Limb (tissue), 2 donors: ENCODE results near the gene MCM5.
"Not testable (repeated sequence)": the region's sequence is repeated elsewhere in the genome, so short reads cannot be mapped to it uniquely, and the experiment has no call there.

Source experiments
- DNase-seq, 2 donors: peaks; one replicate each; pipeline ENCODE4 v3.0.0-alpha.2; 2016; ENCODE audit errors: extremely low spot score in 2 of 2

MCM5 gene

DNA sequence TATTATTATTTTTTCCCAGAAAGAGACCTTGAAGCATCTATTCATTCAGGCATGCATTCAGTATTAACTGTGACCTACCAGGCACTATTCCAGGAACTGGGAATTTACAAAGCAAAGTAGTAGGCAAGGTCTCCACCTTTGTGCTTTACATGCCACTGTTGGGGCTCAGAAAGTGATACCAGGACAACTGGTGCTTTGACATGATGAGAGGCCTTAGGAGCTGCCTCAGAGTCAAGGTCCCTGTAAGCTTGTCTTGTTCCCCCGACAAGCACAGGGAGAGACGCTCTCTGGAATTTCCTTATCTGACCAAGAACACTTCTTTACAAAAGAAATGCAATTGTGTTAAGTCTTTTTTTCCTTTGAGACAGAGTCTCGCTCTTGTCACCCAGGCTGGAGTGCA is 21.3 kb upstream of the MCM5 start:
- no peak for DNase-seq

DNA sequence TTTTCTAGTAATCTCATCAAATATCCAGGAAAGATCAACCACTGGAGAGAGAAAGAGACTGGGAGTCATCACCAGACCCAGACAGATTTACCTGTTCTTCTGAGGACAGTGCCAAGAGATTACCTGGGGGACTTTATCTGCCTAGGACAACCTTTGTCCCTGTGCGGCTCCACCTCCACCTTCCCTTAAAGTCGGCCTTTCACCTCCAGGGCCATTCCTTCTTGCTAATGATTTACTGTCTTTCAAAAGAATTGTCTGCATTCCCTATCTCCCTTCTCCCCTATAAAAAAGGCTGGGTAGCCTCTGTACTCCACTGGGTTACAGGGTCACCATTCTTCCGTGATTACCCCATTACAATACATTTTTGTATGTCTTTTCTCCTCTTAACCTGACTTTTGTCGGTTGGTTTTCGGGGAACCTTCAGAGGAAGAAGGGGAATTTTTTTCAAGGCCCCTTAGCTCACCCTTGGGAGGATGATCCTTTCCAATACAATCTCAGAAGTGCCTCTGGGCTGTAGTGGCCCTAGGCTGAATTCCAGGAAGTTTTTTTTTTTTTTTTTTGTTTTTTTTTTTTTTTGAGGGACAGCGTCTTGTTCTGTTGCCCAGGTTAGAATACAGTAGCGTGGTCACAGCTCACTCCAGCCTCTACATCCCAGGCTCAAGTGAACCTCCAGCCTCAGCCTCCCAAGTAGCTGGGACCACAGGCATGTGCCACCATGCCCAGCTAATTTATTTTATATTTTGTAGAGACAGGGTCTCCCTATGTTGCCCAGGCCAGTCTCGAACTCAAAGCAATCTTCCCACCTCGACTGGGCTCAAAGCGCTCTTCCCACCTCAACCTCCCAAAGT is 20.6 kb upstream of the MCM5 start:
- DNase-seq = no peak

DNA sequence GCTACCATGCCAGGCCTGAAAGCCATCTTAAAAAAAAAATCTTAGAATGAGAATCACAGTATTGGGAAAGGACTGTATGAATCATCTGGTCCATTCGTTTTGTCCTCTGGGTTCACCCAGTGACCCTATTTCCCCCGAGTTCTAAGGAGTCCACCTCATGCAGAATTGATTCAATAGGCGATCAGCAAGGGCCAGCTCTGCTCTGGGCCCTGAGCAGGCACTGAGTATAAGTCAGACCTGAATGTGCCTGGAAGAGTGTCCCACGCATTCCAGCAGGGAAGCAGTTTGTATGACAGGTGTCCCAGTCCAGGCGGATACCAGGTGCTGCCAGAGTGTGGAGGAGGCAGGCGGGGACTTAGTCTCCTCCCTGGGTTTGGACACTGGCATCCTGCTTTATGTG is 19.9 kb upstream of the MCM5 start:
- no peak for DNase-seq

DNA sequence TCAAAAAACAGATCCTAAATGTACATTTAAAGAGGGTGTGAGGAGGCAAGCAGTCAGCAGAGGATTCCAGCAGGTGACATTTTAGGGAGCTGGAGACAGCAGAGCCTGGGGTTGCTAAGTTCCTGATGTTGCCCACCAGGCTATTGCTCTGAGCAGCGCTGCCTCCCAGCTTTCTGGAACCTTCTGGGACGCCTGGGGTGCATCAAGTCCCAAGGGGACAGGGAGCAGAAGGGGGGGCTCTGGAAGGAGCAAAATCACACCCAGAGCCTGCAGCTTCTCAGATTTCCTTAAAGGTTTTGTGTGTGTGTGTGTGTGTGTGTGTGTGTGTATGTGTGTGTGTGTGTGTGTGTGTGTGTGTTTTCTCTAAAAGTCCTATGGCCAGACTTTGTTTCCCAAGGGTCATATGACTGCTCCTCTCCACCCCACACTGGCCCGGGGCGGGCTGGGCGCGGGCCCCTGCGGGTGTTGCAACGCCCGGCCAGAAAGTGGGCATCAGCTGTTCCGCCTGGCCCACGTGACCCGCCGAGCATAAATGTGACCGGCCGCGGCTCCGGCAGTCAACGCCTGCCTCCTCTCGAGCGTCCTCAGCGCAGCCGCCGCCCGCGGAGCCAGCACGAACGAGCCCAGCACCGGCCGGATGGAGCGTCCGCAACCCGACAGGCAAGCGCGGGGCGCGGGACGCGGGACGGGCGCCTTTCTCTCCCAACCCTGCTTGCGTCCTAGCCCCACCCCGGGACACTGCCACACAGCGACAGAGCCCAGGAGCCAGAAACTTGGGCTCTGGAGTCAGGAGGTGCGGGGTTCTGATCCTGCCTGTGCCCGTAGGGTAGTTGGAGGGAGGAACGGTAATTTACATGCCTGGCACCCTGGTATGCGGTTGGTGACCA is 19.2 kb upstream of the MCM5 start, which contains the start of gene HMOX1:
Gene HMOX1 (plus strand): TSS at position 560 of the 887 bp plus-strand sequence. CDS start 78 bp downstream, at position 638.
- peak; percentile 73 to 86 for DNase-seq

DNA sequence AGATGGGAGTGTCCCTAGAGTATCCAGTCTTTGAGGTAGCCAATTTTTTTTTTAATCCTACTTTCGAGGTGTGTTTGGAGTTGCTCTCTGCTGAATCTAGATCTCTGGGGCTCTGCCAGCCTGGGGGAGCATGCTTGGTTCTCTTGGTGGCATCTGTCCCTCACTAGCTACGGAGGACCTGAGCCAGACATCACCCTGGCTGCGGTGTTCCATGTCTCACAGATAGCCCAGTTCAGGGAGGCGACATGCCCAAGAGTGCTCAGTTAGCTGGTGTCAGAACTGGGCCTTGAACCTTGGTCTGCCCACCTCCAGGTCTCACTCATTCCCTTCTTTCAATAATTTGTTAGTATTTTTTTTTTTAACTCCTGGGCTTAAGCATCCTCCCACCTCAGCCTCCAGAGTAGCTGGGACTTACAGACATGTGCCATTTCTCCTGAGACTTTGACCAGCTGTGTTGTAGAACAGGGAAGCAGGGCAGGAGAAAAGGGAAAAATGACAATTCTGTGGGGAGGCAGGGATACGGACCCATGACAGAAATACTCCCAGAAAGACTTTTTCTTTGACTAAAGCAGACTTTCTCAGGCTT is 18.4 kb upstream of the MCM5 start:
- DNase-seq = no peak

DNA sequence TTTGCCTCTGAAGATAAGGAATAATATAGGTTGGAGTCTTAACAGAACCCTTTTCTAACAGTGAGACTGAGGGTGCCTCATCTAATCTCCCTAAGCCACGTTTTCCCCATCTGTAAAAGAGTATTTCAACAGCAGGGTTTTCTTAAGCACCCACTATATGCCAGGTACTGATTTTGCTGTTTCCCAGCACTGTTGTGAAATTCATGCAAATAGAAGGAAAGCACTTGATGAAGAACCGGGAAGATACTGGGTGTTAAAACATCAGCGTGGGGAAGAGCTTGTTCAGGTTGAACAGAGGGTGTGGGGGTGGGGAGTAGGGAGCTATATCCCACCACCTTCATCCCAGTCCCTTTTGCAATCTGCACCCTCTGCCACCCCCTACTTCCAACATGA is 16.3 kb upstream of the MCM5 start:
- no peak for DNase-seq

DNA sequence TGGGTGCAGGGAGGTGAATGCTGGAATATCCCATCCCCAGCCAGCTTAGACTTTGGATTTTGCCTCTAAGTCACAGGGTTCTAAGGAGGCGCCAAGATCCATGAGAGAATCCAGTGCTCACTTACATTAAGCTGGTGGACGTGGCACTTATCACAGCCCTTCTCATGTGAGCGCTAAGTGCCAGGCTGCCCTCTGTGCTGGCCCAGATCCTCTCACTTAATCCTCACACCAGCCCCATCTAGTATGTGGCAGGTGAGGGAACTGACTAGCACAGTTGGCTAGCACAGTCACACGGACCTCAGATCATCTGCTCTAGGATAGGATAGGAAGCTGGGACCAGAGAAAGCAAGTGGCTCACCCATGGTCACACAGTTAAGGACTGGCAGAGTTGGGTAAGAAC is 15.4 kb upstream of the MCM5 start:
- DNase-seq = no peak

DNA sequence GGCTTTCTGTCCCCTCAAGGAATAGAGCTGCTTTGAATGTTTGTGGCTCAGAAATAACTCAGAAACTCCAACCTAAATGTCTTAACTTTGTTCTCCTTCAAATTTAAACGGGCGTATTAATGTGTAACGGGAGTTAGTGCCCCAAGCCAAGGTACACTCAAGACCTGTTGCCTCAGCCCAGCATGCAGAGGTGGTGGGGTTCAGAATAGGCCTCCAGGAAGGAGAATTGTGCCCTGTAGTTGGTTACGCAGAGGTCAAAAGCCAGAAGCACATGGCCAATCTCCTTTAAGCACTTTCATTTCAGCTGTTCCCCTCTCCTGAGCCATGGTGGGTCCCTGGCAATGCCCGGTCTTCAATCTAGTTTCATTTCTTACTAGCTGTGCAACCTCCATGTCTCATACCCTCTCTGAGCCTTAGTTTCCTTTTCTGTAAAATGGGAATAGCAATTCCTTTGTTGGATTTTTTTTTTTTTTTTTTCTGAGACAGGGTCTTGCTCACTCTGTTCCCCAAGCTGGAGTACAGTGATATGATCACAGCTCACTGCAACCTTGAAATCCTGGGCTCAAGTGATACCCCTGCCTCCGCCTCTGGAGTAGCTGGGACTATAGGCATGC is 14.9 kb upstream of the MCM5 start:
- no peak for DNase-seq

DNA sequence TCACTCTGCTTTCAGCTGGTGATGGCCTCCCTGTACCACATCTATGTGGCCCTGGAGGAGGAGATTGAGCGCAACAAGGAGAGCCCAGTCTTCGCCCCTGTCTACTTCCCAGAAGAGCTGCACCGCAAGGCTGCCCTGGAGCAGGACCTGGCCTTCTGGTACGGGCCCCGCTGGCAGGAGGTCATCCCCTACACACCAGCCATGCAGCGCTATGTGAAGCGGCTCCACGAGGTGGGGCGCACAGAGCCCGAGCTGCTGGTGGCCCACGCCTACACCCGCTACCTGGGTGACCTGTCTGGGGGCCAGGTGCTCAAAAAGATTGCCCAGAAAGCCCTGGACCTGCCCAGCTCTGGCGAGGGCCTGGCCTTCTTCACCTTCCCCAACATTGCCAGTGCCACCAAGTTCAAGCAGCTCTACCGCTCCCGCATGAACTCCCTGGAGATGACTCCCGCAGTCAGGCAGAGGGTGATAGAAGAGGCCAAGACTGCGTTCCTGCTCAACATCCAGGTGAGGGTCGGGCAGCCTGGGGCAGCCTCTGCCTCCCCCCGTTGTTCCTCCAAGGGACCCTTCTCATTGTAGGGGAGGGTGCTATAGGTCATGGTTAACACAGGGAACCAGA is 13.2 kb upstream of the MCM5 start:
- DNase-seq = no peak

DNA sequence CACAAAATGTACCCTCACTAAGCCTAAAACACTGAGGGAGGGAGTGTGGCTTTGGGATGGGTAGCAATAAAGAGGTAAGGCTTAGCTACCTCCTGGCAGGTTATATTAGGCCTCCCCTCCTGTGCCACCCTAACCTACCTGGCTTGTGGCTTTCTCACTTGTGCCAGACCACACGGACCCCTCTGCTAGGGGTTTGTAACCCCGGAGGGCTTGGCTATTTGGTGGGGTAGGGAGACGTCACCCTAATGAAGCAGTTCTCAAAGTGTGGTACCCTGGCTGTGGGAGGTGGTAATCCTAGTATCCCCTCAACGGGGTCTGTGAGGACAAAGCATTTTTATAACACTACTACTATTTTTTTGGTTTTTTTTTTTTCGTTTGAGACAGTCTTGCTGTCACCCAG is 9.0 kb upstream of the MCM5 start:
- no peak for DNase-seq

DNA sequence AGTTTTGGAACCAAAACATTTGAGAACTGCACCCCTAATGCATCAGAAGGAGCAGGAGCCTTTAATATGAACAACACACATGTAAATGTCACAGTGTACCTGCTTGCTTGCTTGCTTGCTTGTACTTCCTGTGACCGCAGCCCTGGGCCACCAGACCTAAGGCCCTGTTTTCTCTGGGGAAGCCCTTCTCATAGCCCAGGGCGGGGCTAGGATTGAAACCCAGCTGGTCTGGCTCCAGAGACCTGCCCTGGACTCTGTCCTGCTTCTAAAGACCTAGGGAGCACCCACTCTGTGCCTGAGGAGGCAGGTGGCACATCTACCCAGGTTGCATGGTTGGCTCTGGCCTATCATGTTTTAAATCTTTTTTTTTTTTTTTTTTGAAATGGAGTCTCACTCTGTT is 7.6 kb upstream of the MCM5 start:
- no peak for DNase-seq

DNA sequence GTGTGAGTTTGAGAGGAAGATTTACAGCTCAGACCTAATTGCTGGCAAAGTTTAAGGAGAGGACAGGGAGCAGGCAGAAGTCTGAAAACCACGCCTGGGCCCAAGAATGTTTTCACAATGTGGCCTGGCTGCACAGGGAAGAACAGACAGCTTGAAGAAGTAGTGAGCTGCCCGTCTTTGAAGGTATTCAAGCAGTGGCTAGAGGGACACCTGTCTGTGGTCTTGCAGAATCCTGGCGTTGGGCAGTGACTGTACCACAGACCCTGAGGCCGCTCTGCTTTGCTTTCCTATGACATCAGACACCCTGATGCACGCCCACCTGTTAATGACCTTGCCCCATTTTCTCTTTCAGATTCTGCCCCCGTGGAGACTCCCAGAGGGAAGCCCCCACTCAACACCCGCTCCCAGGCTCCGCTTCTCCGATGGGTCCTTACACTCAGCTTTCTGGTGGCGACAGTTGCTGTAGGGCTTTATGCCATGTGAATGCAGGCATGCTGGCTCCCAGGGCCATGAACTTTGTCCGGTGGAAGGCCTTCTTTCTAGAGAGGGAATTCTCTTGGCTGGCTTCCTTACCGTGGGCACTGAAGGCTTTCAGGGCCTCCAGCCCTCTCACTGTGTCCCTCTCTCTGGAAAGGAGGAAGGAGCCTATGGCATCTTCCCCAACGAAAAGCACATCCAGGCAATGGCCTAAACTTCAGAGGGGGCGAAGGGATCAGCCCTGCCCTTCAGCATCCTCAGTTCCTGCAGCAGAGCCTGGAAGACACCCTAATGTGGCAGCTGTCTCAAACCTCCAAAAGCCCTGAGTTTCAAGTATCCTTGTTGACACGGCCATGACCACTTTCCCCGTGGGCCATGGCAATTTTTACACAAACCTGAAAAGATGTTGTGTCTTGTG is 6.6 kb upstream of the MCM5 start:
- DNase-seq = no peak

DNA sequence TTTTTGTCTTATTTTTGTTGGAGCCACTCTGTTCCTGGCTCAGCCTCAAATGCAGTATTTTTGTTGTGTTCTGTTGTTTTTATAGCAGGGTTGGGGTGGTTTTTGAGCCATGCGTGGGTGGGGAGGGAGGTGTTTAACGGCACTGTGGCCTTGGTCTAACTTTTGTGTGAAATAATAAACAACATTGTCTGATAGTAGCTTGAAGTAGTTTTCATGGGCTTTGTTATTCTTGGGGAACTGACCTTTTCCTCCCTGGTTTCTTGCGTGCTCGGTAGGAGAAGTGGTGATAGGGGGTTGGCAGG is 6.0 kb upstream of the MCM5 start:
- DNase-seq = no peak

DNA sequence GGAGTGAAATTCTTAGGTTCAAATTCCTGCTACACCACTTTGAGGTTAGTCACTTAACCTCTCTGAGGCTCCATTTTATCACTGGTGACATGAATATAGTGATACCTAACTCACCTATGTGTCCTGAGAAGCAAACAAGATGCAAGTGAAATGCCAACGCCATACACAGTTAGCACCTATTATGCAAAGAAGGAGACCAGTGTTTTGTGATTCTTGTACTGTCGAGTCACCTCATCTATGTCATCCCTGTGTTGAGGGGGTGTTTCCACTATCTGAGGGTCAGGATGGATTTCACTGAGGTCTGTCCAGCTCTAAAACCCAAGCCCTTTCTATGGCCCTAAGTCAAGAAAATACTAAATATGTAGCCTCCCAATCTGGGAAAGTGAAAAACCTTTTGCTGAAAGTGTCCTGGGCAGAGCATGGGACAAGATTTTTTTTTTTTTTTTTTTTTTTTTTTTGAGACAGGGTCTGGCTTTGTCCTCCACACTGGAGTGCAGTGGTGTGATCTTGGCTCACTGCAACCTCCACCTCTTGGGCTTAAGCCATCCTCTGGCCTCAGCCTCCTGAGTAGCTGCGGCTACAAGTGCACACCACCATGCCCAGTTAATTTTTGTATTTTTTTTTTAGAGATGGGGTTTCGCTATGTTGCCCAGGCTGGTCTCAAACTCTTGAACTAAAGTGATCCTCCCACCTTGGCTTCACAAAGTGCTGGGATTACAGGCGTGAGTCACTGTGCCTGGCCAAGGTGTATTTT is 5.0 kb upstream of the MCM5 start:
- no peak for DNase-seq

DNA sequence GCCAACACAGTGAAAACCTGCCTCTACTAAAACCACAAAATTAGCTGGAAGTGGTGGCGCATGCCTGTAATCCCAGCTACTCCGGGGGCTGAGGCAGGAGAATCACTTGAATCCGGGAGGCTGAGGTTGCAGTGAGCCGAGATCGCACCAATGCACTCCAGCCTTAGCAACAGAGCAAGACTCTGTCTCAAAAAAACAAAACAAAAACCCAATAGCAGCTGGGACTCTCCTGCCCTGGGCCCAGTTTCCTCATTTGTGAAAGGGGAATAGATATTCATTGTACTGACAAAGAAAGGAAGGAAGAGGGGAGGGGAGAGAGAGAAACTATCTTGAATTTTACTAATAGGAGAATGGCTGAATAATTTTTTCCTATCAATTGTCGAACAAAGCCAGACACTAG is 3.3 kb upstream of the MCM5 start:
- not testable (repeated sequence) for DNase-seq

DNA sequence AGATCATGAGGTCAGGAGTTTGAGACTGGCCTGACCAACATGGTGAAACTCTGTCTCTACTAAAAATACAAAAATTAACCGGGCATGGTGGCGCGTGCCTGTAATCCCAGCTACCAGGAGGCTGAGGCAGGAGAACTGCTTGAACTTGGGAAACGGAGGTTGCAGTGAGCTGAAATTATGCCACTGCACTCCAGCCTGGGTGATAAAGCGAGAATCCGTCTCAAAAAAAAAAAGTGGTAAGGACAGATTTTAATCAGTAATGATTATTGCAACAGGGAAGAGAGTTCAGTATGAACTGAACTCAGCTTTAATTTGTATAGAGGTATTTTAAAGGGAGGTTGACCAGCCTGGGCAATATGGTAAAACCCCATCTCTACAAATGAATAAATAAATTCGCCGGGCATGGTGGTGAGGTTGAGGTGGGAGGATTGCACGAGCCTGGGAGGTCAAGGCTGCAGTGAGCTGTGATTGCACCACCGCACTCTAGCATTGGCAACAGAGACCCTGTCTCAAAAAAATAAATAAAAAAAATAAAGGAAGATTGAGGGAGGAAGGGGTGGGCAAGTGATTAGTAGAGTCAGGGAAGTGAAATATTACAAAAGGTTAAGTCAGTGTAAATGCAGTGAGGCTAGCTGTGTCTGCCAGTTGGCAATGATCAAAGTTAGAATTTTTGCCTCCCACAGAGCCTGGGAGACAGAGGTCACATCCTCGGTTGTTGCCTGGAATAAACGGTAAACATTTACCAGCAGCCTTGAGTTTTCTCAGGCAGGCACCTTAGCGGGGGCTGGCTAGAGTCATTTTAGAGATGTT is 2.6 kb upstream of the MCM5 start:
- no peak for DNase-seq

DNA sequence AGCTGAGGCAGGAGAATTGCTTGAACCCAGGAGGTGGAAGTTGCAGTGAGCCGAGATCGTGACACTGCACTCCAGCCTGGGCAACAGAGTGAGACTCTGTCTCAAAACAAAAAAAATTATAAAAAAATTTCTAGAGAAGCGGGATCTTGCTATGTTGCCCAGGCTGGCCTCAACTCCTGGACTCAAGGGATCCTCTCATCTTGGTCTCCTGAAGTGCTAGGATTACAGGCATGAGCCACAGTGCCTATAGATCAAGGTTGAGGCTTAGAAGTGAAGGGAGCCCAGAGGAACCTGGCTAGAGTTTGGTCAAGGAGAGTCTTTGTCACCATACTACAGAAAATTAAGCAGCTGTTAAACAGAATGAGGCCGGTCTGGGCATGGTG is 1.4 kb upstream of the MCM5 start:
- no peak for DNase-seq

DNA sequence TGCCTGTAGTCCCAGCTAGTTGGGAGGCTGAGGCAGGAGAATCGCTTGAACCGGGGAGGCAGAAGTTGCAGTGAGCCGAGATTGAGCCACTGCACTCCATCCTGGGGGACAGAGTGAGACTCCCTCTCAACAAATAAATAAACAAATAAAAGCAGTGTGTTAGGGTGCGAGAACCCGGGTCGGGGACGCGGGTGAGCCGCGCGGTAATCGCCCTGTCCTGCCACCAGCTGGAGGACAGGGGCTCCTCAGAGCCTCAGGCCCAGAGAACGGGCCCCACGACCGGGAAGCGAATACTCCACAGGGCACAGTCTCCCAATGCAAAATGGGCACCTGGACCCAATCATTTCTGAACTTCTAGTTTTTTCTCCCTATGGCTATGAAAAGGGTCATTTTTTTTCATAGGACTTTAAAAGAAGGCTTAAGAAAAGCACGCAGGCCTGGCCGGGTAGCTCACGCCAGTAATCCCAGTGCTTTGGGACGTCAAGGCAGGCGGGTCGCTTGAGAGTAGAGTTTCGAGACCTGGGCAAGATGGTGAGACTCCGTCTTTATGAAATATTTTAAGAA is 744 bp upstream of the MCM5 start:
- no peak for DNase-seq

DNA sequence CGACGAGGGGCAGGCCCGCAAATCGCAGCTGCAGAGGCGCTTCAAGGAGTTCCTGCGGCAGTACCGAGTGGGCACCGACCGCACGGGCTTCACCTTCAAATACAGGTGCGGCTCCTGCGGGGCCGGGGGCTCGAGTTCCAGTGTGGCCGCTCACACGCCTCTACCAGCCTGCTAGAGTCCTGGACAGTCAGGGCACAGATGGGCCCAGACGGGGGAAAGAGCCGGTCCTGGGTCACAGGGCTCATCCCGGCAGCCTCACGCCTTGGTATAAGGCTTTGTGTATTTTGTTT is 506 bp downstream of the MCM5 start:
- DNase-seq = no peak
